ENCODE results near the gene ARHGAP29.

Gene ARHGAP29

DNA sequence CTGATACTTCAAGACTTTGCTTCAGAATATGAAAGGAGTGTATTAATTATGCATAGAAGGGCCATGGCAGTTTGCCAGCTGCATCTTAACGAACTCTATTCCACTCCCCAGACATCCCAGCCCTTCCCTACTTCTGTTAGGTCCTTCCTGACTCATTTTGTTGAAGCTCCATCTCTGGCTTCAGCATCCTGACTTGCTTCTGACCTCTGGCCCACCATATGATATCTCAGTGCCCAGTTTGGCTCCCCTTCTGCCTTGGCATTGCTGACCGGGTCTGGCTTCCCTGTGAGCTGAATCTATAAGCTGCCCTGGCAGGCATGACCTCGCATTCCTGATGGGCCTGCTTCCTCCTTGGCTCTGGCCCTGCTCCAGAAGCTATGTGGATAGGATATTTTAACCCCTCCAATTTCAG, 27.6 kb upstream of the ARHGAP29 start:
- peak; percentile 69 for DNase-seq (ENCODE audit: low spot score)

DNA sequence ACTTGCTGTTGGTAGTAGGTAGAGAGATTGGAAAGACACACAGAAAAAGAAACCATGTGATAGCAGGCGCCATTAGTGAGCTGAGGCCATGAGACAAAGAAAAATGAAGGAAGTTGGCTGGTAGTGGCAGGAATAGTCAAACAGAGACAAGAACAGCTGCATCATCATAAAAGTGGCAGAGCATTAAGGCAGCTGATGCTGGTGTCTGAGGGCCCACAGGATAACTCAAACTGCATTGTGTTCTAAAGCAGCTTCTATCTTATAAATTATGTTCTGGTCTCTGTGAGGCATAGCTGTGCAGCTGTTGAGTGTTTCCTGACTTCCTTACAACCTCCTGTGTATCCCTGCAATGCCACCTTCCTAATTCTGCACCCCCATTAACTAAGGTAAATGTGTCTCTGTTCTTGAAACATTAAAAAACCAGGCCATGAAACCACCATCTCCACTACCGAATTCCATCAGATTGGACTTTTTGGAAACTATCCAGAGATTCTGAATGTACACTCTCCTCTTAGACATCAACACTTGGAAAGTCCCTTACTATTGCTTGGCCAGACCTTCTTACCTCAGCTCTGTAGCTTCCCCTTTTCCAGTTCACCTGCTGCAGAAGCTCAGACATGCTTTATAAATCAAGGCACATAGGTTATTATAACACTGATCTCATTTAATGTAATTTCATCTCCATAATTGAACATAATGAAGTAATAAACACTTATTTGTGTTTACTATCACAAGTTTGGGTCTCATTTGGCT, 23.4 kb upstream of the ARHGAP29 start:
- no peak for DNase-seq (ENCODE audit: low spot score)

DNA sequence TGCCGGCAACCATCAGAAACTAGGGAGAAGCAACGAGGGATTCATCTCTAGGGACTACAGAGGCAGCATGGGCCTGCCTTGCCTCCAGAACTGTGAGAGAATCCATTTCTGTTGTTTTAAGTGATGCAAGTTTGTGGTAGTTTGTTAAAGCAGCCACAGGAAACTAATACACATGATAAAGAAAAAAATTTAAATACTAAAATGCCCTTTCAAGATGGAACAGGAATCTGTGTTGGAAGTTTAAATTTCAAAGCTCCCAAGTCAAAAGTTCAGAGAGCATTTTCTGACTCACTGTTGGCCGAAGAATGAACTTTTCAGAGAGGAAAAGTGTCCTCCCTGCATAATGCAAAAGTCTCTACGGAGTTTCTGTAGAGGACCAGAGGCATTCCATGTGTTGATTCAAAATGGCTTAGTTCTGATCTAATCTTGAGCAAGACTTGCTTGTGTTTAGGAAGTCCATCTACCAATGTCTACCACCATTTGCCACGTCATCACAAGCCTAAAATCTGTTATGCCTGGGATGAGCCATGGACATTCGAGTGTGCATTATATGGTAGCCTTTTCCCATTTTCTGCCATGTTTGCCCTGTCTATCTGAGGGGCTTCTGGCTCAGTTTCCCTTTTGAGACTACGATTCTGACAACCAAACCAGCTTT, 22.4 kb upstream of the ARHGAP29 start:
- DNase-seq (ENCODE audit: low spot score) = no peak

DNA sequence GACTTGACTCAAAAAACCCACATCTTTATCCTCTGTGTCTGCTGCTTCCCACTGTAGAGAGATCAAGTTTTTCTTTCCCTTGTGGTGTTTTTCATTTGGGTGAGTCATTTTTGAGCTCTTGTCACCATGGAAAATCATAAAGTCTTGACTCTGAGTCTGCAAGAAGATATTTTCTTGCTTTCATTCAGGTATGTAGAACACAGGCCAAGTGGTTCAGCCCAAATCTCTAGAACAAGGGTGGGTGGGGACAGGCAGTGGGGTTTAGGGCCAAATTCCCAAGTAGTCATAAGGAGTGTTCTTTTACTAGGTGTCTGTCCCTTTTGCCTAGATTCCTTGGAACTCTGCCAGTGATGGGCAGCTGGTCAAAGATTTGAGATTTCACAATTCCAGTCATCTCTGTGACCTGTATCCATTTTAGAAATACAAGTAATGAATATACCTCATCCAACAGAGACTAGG, 21.5 kb upstream of the ARHGAP29 start:
- peak; percentile 95 for DNase-seq (ENCODE audit: low spot score)

DNA sequence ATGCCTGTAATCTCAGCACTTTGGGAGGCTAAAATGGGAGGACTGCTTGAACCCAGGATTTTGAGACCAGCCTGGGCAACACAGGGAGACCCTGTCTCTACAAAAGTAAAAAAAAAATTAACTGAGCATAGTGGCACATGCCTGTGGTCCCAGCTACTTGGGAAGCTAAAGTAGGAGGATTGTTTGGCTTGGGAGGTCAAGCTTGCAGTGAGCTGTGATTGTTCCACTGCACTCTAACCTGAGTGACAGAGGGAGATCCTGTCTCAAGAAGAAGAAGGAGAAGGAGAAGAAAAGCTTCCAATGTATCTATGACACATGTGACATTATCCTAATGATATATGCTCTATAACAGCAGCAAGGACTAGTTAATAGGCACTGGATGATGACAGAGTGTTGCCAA, 20.1 kb upstream of the ARHGAP29 start:
- peak; percentile 72 for DNase-seq (ENCODE audit: low spot score)

DNA sequence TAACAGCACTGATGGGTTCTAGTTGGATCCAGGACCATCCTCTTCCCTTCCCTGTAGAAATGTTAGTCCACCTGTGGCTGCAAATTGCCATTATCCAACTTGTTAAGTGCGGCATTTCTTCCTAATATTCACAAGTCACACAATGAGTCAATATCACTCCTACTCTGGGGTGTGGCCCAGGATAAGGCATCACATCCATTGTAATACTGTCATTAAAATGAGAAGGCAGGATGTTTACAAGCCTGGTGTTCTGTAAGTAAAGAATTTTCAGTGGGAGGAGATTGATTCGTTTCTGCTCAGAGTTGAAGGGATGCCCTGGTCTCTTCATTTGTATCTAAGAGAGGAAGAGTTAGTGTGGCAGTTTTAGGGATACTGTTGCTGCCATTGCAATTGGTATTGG, 18.1 kb upstream of the ARHGAP29 start:
- DNase-seq (ENCODE audit: low spot score) = no peak

DNA sequence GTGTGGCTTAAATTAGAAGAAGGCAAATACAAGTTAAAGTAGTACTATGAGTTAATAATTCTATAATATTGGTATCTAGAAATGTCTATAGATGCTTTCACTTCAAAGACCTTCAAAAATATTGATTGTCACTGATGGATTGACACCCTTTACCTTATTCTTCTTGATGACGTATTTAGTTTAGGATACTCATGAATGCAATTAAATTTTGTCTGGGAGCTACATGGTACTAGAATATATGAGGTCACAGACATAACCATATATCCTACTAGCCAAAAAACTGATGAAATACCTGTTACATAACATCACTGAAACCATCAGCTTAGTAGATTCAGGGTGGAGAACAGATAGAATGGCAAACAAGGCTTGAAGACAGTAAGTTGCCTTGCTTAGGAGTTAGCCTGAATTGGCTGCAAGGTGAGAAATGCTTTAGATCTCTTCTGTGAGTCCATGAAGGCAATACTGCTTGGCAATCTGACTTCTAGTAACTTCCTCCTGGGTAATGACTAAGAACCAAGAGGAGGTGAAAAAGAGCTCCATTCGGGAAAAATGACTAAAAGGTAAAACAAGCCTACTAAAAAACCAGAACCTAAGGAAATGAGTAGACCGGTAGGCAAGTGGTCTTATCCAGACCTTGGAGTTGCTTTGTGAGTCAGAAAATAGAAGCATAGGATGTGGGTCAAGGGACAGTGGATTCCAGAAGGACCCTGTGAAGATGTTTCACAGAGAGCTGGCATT, 16.9 kb upstream of the ARHGAP29 start:
- peak; percentile 65 for DNase-seq (ENCODE audit: low spot score)

DNA sequence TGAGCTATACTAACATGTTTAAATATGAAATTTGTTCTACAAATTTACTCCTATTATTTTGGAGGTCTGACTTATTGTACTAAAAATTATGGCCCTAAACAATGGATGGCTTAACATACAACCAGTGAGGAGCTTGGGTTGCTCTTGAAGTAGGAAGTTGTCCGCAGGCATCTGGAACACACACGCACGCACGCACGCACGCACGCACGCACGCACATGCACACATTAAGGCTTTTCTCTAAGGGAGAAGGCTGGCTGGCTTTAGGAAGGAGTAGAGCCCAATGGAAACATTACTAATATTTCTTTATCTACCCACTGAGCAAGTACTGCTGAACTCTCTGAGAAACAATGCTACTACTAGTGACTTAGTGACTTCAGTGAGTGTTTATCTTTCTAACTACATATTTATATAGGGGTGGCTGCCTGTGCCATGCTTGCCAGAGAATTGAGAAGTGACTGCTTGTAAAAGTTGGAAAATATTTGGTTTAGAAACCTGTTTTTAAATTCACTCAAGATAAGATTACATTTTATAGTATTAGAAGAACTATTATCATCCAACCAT, 16.2 kb upstream of the ARHGAP29 start:
- DNase-seq (ENCODE audit: low spot score) = no peak

DNA sequence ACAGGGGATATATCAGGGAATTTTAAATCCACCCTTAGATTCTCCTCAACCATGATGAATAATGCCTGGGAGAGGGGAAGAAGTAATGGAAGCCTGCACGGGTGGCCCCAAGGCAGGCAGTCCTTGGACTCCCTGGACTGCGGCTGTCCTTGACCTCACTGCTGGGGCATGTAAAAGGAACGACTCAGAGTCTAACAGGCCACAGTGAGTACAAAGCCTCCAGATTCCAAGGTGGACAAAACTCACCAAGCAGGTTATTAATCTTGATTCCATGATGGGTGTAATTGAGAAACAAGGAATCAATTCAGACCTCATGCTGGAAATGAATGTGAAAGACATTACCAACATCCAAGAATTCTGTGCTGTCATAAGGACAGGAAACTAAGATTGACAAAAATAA, 13.0 kb upstream of the ARHGAP29 start:
- peak; percentile 78 for DNase-seq (ENCODE audit: low spot score)

DNA sequence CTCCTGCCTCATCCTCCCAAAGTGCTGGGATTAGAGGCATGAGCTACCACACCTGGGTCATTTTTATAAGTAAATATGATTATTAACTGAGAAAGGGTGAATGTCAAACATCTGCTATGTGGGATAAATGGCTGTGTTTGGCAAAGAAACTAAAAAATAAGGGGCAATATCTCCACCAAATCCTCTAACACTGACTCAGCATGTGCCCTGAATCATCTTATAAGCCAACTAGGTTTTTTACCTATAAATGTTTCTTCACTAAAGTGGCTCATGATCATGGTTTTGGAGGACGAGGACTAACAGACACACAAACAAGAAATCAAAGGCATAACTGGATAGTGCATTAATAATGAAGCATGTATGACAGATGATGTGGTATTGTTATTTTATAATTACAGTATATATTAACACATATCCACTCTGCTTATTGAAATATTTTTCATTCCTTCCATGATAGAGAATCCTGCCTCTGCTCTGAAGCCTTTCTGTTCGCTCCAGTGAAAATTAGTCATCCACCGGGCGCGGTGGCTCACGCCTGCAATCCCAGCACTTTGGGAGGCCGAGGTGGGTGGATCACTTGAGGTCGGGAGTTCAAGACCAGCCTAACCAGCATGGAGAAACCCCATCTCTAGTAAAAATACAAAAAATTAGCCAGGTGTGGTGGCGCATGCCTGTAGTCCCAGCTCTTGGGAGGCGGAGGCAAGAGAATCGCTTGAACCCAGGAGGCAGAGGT, 11.7 kb upstream of the ARHGAP29 start:
- DNase-seq (ENCODE audit: low spot score) = peak; percentile 66

DNA sequence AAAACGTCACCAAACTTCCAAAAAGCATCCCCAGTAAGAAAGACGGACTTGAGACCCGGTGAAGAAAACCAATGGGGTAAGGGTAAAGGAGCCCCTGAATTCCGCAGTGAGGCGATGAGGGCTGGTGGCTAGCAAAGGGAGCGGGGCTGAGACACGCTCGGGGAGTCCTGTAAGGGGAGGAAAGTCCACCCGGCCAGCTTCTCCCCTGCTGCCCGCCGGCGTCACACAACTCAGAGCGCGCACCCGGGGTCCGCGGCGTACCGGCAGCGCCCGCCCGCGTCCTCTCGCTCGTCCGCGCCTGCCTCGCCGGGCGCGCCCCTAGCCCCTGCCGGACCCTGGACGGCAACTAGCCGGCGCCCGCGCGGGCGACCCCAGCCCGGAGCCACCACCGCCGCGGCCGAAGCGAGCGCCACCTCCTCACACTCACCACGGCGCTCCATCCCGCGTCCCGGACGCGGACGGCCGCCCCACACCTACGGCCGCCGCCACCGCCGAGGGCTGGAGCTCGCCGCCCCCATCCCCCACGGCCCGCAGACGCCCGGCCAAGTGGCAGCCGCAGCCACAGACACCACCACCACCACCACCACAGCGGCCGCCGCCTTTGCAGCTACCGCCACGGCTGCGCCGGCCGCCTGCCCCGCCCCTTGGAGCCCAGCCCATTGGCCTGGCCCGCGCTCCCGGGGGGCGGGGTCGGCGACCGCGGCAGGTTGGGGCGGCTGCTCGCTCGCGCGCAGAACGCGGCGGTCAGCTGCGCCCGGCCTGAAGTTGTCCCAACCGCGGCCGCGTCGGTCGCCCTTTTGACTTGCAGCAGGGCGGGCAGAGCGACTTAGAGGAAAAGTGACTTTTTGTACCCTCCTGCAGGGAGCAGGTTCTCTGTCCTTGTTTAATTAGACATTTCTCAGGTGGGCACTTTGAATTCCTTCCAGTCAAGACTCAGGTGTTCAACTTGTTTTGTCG, 10.0 kb upstream of the ARHGAP29 start:
- DNase-seq (ENCODE audit: low spot score) = peak; percentile 93

DNA sequence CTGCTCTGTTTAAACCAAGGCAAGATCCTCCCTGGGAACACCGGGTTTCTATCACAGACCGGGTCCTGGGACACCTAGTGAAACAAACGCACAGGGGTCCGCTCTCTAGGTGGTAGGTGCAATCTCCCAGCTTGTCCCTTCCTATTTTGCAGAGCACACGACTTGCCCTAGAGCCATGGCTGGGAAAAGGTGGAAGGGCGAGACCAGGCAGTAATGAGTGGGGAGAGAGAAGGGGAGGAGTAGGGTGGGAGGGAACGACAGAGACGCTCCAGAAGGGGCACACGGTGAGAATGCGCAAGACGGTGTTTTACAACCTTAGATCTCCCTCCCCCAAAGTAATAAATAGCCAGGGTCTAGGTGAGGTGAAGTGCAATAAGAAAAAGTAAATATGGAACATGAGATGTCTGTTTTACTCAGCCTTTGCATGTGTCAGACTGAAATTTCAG, 9.3 kb upstream of the ARHGAP29 start:
- DNase-seq (ENCODE audit: low spot score) = peak; percentile 73

DNA sequence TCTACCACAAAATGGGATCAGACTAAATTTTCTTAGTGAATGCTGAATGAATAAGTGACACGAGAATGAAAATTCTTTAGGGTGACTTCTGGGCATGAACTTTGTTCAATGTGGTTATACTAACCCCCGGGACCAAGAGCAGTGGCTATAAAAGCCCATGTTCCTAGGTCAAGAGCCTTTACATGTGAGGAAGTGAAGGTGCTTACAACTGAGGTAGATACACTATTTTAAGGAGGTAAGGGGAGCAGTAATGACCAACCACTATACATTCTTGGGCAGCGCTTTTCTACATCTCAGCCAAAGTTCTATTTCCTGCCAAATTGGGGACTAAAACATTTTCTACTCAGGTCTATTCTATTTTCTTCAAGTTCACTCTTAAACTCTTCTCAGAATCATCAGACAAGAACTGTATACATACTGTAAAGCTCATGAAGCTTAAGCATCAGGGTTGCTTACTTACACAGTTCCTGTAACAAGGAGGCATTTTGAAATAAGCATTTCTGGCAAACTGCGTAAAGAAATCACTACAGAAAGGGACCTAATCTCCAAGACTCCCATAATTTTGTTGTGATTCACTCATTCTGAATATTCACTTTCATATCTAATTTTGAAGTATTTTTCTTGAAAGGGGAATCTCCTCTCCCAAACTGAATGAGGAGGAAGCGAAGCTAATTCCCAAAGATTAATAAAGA, 8.5 kb upstream of the ARHGAP29 start:
- DNase-seq (ENCODE audit: low spot score) = peak; percentile 58

DNA sequence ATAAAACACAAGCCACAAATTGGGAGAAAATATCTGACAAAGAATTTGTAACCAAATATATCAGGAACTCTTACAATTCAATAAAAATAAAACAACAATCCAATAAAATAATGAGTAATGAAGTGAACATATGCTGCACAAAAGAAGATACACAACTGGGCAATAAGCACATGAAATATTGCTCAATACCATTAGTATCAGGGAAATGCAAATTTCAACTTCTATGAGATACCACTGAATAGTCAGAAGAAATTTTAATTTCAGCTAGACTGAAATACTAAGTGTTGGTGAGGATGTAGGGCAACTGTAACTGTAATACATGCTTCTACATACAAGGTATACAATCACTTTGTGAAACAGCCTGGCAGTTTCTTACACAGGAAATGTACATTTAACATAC, 7.4 kb upstream of the ARHGAP29 start:
- DNase-seq (ENCODE audit: low spot score) = no peak

DNA sequence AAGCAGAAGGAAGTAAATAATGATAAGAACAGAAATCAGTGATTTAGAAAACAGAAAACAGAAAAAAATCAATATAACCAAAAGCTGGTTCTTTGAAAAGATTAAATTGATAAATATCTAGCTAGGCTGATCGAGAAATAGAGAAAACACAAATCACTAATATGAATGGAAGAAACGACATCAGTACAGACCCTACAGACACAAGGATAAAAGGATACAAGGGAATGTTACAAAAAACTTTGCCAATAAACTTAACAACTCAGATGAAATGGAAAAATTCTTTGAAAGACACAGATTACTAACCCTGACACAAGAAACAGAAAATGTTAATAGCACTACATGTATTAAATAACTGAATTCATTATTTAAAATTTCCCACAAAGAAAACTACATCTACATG, 6.3 kb upstream of the ARHGAP29 start:
- no peak for DNase-seq (ENCODE audit: low spot score)

DNA sequence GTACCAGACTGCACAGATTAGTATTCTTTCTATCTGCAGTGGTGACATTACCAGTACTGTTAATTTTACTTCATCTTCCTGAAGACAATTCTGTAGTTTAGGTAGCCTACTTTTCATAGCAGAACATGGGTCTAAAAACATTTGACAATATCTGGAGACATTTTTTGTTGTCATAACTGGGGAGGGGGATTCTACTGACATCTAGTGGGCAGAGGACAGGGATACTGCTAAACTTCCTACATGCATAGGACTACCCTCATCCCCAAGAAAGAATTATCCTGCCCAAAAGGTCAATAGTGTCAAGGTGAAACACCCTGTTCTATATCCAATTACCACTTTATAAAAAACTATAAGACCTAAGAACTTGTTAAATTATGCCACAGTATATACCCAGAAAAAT, 3.4 kb upstream of the ARHGAP29 start:
- no peak for DNase-seq (ENCODE audit: low spot score)

DNA sequence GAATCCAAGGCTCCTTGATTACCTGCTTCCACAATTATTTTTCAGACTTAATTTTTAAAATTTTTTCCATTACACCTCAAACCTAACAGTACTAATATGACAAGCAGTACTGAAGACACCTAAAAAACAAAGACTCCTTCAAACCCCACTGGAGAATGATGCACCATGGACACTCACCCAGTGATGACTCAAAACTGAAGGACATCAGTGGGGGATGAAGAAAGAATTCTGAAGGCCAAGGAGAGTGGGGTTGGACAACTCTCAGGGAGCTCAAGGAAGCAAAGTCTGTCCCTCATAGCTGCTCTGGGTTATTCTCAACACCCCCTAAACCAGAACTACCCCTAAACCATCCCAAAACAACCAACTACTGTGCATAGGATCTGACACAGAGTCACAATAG, 2.4 kb upstream of the ARHGAP29 start:
- DNase-seq (ENCODE audit: low spot score) = peak; percentile 76

DNA sequence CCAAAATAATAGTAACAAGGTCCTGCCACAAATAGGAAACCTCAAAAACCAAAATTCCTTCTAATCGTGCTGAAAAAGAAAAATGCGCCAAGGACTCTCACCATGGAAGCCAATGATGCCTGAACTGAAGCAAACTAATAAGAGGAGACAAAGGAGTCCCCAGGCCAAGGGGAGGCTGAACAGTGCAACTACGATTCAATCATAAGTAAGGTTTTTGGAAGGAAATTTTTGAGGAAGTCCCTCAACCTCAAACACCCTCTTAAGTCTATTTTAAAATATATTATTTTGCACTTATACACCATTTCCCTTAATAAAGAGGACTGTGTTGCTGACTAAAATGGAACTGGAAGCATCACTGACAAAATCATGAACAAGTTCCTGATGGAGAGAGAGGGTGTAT, 1.7 kb upstream of the ARHGAP29 start:
- DNase-seq (ENCODE audit: low spot score) = no peak

DNA sequence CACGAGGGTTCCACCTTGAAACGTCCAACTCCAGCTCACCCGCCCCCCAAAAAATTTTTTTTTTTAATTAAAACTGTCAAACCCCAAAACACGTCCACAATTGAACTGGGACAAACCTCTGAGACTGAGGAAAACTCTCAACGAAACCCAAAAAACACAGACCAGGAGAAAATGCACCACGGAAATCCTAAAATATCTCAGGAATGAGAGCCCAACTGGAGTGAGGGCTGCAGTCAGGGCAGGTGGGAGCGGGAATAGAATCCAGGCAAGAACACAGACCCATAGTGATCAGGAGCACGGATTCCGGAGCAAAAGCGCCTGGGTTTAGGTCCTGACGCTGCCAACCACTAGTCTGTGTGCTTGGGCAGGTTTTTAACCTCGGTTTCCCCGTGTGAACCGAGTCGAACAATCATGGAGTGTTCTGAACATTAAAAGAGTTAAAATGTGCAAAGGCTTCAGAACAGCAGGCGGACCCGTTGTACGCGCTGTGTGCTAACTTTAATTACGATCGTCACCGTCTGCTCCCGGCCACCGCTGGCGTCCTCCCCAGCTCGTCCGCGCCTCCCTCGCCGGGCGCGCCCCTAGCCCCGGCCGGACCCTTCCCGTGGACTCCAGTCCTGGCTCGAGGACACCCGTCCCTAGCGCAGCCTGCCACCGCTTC, 624 bp downstream of the ARHGAP29 start:
- peak; percentile 51 for DNase-seq (ENCODE audit: low spot score)
